ENCODE results near the gene LRRC4C. TPM values are rescaled to one million over a fixed set of nuclear protein-coding genes. Genes with fewer than 3 reads are reported as not detected.

Gene LRRC4C
- total RNA-seq, 1 donor from 2014 or later = not detected

GRCh38 chr11:40387240-40387980, 1072.0 kb downstream of the LRRC4C start:
- Histone ChIP-seq H3K36me3 (no peaks in the 10 kb centered on the region), H3K4me3 (no peak overlapping the region), H3K4me1 (no peaks in the 10 kb centered on the region), H3K27me3 (no peaks in the 10 kb centered on the region), H3K9me3 (no peaks in the 10 kb centered on the region), H3K27ac (no peak overlapping the region)
- DNase-seq (ENCODE audit: low spot score in 2 of 2) = no peak
- intact Hi-C loops (cut with DNase I) = no loop called here
- no peak for TF ChIP-seq CTCF (IDR thresholded peaks at IDR 0.05)

- no peak for TF ChIP-seq CTCF (IDR thresholded peaks at IDR 0.05)
- no peak overlapping the region for H3K4me3 ChIP-seq
- intact Hi-C loops (cut with DNase I) = no loop called here
- no peaks in the 10 kb centered on the region for H3K36me3 ChIP-seq
- no peaks in the 10 kb centered on the region for H3K4me1 ChIP-seq
- H3K27me3 ChIP-seq = no peaks in the 10 kb centered on the region
- DNase-seq (ENCODE audit: low spot score in 2 of 2) = no peak
- H3K9me3 ChIP-seq = no peaks in the 10 kb centered on the region
- no peak overlapping the region for H3K27ac ChIP-seq
These were observed 1074.5 kb downstream of the LRRC4C start for GRCh38 chr11:40384991-40385390.

- H3K36me3 ChIP-seq = no peaks in the 10 kb centered on the region
- H3K9me3 ChIP-seq = no peaks in the 10 kb centered on the region
- H3K27me3 ChIP-seq = no peaks in the 10 kb centered on the region
- DNase-seq (ENCODE audit: low spot score in 2 of 2) = no peak
- no peak overlapping the region for H3K4me3 ChIP-seq
- no peak overlapping the region for H3K27ac ChIP-seq
- TF ChIP-seq CTCF (IDR thresholded peaks at IDR 0.05) = no peak
- intact Hi-C loops (cut with DNase I) = no loop called here
- no peaks in the 10 kb centered on the region for H3K4me1 ChIP-seq
These were observed 1078.0 kb downstream of the LRRC4C start for GRCh38 chr11:40381481-40381880.

GRCh38 chr11:40380835-40381234, 1078.6 kb downstream of the LRRC4C start:
- intact Hi-C loops (cut with DNase I) = no loop called here
- no peak overlapping the region for H3K27ac ChIP-seq
- no peaks in the 10 kb centered on the region for H3K9me3 ChIP-seq
- H3K4me1 ChIP-seq = no peaks in the 10 kb centered on the region
- no peaks in the 10 kb centered on the region for H3K36me3 ChIP-seq
- DNase-seq (ENCODE audit: low spot score in 2 of 2) = no peak
- TF ChIP-seq CTCF (IDR thresholded peaks at IDR 0.05) = no peak
- H3K4me3 ChIP-seq = no peak overlapping the region
- no peaks in the 10 kb centered on the region for H3K27me3 ChIP-seq

- H3K4me1 ChIP-seq = no peaks in the 10 kb centered on the region
- H3K4me3 ChIP-seq = no peak overlapping the region
- no peak for DNase-seq (ENCODE audit: low spot score in 2 of 2)
- no peak for TF ChIP-seq CTCF (IDR thresholded peaks at IDR 0.05)
- no peaks in the 10 kb centered on the region for H3K9me3 ChIP-seq
- H3K27me3 ChIP-seq = no peaks in the 10 kb centered on the region
- H3K27ac ChIP-seq = no peak overlapping the region
- no peaks in the 10 kb centered on the region for H3K36me3 ChIP-seq
- intact Hi-C loops (cut with DNase I) = no loop called here
These were observed 1083.1 kb downstream of the LRRC4C start for GRCh38 chr11:40376331-40376730.

Measured in ascending aorta (tissue), 2 donors.